Testis (tissue), 2 donors: ENCODE data around the gene KIF6.

ENCODE experiments used
- POLR2A ChIP-seq: fragments of 450-650 bp; IDR thresholded peaks from one replicate; pipeline ENCODE4 v1.6.1; 2017; ENCODE audit warnings: antibody characterized with exemption, mild to moderate bottlenecking, moderate library complexity
- TF ChIP-seq, protein P1 (sequence below), 3 experiments: fragments of 450-650 bp in 2 of 3; fragments of 200-600 bp in 1 of 3; sonication (generic) in 1 of 3; IDR thresholded peaks; one replicate each; pipeline ENCODE4 v1.5.1; 2016 to 2019; ENCODE audit warnings: antibody characterized with exemption in 3 of 3, mild to moderate bottlenecking in 2 of 3, moderate library complexity in 1 of 3

DNA sequence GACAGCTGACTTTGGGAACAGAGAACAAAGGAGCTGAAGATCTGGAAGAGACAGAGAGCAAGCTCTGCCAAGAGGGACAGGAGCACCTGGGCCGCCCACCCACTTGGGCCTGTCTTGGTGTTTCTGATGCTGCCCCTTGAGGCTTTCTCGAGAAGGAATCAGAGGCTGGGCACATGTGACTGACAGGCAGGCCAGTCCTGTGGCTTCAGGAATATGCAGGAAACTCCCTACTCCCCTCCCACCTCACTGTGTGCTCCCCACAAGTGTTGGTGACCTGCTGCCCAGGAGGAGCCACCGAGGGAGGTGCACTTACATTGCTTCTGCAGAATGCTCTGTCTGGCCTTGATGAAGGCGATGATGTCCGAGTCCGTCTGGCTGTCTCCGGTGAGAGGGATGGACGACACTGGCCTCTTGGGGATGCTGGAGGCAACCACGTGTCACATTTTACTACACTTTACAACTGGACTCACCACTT, 381.8 kb downstream of the KIF6 start:
- TF ChIP-seq POLR2A = no peak
- TF ChIP-seq, protein P1, sequence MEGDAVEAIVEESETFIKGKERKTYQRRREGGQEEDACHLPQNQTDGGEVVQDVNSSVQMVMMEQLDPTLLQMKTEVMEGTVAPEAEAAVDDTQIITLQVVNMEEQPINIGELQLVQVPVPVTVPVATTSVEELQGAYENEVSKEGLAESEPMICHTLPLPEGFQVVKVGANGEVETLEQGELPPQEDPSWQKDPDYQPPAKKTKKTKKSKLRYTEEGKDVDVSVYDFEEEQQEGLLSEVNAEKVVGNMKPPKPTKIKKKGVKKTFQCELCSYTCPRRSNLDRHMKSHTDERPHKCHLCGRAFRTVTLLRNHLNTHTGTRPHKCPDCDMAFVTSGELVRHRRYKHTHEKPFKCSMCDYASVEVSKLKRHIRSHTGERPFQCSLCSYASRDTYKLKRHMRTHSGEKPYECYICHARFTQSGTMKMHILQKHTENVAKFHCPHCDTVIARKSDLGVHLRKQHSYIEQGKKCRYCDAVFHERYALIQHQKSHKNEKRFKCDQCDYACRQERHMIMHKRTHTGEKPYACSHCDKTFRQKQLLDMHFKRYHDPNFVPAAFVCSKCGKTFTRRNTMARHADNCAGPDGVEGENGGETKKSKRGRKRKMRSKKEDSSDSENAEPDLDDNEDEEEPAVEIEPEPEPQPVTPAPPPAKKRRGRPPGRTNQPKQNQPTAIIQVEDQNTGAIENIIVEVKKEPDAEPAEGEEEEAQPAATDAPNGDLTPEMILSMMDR (IDR thresholded peaks at IDR 0.05) = no peak
